Loucy (cell line): ENCODE measurements around the gene CLMN.

Experiments
- CTCF ChIP-seq: fragments of 200-600 bp; sonication (generic); conservative IDR thresholded peaks from 2 replicates; pipeline ENCODE4 v1.5.1; 2014; ENCODE audit warnings: mild to moderate bottlenecking, antibody characterized with exemption, low read length
- EZH2phosphoT487 ChIP-seq: fragments of 200-600 bp; IDR thresholded peaks from 2 replicates; pipeline ENCODE4 v1.6.1; 2018; ENCODE audit warnings: antibody characterized with exemption, mild to moderate bottlenecking, moderate library complexity, borderline replicate concordance

DNA sequence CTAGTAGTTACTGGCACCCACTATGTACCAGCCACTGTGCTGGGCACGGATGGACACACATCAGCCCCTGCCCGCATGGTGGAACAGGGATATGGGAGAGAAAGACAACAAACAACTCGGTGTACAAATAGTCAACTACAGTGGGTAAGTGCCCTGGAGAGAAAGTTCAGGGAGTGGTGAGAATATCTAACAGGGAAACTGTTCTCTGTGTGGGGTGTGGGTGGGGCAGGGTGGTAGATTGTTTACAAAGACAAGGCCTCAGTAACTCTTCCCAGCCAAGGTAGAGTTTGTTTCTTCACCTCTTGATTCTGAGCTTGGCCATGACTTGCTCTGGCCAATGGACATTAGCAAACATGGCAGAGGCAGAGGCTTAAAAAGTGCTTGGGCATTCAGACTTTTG lies 12.9 kb upstream of the CLMN start:
- TF ChIP-seq CTCF (no peak), EZH2phosphoT487 (no peak)
